H1 (cell line): ENCODE measurements around the gene RCSD1. TPM values are rescaled to one million over a fixed set of nuclear protein-coding genes. Genes with fewer than 3 reads are reported as not detected.

Source experiments
- JUN ChIP-seq: IDR thresholded peaks from 2 replicates; pipeline ENCODE4 v1.6.1; 2011; ENCODE audit warnings: low read depth, mild to moderate bottlenecking, improper control_type of control experiment, low read length
- polyA plus RNA-seq, 7 experiments: library from polyadenylated mRNA; depleted of rRNA in 3 of 7; stranded (reverse) in 5 of 7; unstranded in 2 of 7; fragments of >200 nt in 5 of 7; fragments of 200-250 nt in 2 of 7; gene quantifications; 1 replicate in 5 of 7; 2 replicates in 1 of 7; 4 replicates in 1 of 7; pipeline versions ENCODE4 v1.2.1 to v1.2.3, GENCODE V29; 2011 to 2013; ENCODE audit warnings: missing spikeins in 2 of 7, mixed read lengths in 2 of 7
- total RNA-seq: library from RNA; stranded (reverse); fragmentation: NEBNext Ultra II Directional; extraction: Animal tissue kit (Norgen Biotek cat#: 25700); gene quantifications from 2 replicates; pipeline ENCODE4 v1.2.1, GENCODE V29; 2021

Gene RCSD1
- total and polyA plus RNA-seq, 2 of the 8 experiments (the other 6 are each of a cell fraction or from before 2014, with no cell fraction given) = 0.47 to 0.69 TPM

GRCh38 chr1:167611983-167612382 is 18.0 kb upstream of the RCSD1 start (continued):
- TF ChIP-seq JUN = no peak
